Measurements from ENCODE around the gene TMEM50B.

DNA sequence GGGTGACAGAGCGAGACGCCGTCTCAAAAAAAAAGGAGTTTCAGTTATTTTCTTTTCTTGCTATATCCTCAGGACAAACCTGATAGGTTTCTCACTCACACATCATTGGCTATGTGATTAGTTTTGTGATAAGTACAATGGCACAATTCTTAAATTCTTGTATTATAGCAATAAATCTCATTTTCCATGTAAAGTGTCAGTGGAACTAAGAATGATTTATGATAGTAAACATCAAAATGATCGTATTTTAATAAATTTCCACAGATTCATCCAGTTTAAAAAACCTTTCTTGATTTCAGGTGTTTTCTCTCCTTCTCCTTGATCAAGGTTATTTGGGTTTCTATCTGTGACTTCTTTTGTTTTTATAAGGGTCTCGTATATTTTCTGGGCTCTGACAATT is 8.2 kb upstream of the TMEM50B start:
- TF ChIP-seq CTCF (IDR thresholded peaks at IDR 0.05; ENCODE audit: insufficient read depth, low read length), result no peak
- TF ChIP-seq, protein P1, sequence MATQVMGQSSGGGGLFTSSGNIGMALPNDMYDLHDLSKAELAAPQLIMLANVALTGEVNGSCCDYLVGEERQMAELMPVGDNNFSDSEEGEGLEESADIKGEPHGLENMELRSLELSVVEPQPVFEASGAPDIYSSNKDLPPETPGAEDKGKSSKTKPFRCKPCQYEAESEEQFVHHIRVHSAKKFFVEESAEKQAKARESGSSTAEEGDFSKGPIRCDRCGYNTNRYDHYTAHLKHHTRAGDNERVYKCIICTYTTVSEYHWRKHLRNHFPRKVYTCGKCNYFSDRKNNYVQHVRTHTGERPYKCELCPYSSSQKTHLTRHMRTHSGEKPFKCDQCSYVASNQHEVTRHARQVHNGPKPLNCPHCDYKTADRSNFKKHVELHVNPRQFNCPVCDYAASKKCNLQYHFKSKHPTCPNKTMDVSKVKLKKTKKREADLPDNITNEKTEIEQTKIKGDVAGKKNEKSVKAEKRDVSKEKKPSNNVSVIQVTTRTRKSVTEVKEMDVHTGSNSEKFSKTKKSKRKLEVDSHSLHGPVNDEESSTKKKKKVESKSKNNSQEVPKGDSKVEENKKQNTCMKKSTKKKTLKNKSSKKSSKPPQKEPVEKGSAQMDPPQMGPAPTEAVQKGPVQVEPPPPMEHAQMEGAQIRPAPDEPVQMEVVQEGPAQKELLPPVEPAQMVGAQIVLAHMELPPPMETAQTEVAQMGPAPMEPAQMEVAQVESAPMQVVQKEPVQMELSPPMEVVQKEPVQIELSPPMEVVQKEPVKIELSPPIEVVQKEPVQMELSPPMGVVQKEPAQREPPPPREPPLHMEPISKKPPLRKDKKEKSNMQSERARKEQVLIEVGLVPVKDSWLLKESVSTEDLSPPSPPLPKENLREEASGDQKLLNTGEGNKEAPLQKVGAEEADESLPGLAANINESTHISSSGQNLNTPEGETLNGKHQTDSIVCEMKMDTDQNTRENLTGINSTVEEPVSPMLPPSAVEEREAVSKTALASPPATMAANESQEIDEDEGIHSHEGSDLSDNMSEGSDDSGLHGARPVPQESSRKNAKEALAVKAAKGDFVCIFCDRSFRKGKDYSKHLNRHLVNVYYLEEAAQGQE (IDR thresholded peaks at IDR 0.05; ENCODE audit: insufficient replicate concordance, low read depth), result no peak
